Measurements from ENCODE around the gene CFAP97D2. TPM values are rescaled to one million over a fixed set of nuclear protein-coding genes. Genes with fewer than 3 reads are reported as not detected.

The CFAP97D2 gene
- total and polyA plus RNA-seq, 2 donors from 2014 or later, result not detected

DNA sequence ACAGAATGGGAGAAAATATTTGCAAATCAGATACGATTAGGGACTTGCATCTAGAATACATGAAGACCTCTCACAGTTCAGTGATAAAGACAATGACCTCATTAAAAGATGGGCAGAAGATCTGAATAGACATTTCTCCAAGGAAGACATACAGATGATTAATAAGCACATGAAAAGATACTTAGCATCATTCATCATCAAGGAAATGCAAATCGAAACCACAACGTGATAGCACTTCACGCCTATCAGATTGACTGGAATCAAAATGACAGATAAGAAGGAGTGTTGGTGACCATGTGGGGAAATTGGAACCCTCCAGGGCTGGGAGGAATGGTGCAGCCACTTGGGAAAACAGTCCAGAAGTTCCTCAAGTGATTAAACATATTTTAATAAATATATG is 25.8 kb downstream of the CFAP97D2 start:
- DNase-seq, result no peak
- Histone ChIP-seq H3K9ac (ENCODE audit: low read length in 3 of 3) (no peak overlapping the region), H3K9me3 (ENCODE audit: control insufficient read depth in 2 of 3, insufficient read depth in 1 of 3, low read length in 3 of 3) (no peaks in the 10 kb centered on the region), H3K27ac (ENCODE audit: low read depth in 2 of 2, low read length in 2 of 2) (no peak overlapping the region), H3K27me3 (ENCODE audit: control insufficient read depth, insufficient read depth, low read length) (no peaks in the 10 kb centered on the region), H3K36me3 (ENCODE audit: control insufficient read depth in 2 of 3, insufficient read depth in 3 of 3, low read length in 3 of 3) (no peaks in the 10 kb centered on the region), H3K4me1 (ENCODE audit: control insufficient read depth in 2 of 3, insufficient read depth in 2 of 3, low read depth in 1 of 3, low read length in 3 of 3) (no peaks in the 10 kb centered on the region), H3K4me3 (ENCODE audit: low read length in 3 of 3) (no peak overlapping the region)
- TF ChIP-seq, protein P1, sequence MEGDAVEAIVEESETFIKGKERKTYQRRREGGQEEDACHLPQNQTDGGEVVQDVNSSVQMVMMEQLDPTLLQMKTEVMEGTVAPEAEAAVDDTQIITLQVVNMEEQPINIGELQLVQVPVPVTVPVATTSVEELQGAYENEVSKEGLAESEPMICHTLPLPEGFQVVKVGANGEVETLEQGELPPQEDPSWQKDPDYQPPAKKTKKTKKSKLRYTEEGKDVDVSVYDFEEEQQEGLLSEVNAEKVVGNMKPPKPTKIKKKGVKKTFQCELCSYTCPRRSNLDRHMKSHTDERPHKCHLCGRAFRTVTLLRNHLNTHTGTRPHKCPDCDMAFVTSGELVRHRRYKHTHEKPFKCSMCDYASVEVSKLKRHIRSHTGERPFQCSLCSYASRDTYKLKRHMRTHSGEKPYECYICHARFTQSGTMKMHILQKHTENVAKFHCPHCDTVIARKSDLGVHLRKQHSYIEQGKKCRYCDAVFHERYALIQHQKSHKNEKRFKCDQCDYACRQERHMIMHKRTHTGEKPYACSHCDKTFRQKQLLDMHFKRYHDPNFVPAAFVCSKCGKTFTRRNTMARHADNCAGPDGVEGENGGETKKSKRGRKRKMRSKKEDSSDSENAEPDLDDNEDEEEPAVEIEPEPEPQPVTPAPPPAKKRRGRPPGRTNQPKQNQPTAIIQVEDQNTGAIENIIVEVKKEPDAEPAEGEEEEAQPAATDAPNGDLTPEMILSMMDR (IDR thresholded peaks at IDR 0.05; ENCODE audit: borderline replicate concordance, extremely low read depth, insufficient read depth), result no peak
- intact Hi-C loops (cut with DNase I), result no loop called here
- FAIRE-seq, result no peak

DNA sequence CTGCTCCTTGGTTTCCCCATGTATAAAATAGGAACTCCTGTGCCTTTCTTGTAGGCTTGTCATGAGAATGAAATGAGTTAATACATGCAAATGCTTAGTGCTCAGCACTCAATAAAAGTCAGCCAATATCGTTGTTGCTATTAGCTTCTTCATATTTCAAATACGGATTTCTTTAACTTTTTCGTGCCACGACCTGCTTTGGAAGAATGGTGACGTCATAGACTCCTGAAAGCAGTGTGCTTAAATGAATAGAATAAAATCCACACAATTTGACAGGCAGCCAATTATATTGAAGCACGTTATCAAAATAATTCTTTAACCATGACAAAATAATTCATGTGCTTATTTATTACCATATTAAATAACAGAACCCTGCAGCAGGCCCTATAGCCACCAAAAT is 29.1 kb downstream of the CFAP97D2 start:
- no peaks in the 10 kb centered on the region for H3K36me3 ChIP-seq (ENCODE audit: control insufficient read depth in 2 of 3, insufficient read depth in 3 of 3, low read length in 3 of 3)
- H3K27ac ChIP-seq (ENCODE audit: low read depth in 2 of 2, low read length in 2 of 2), result no peak overlapping the region
- intact Hi-C loops (cut with DNase I), result no loop called here
- H3K9ac ChIP-seq (ENCODE audit: low read length in 3 of 3), result no peak overlapping the region
- no peaks in the 10 kb centered on the region for H3K27me3 ChIP-seq (ENCODE audit: control insufficient read depth, insufficient read depth, low read length)
- H3K4me1 ChIP-seq (ENCODE audit: control insufficient read depth in 2 of 3, insufficient read depth in 2 of 3, low read depth in 1 of 3, low read length in 3 of 3), result no peaks in the 10 kb centered on the region
- DNase-seq (no peak), FAIRE-seq (no peak)
- no peak overlapping the region for H3K4me3 ChIP-seq (ENCODE audit: low read length in 3 of 3)
- TF ChIP-seq, protein P1 (IDR thresholded peaks at IDR 0.05; ENCODE audit: borderline replicate concordance, extremely low read depth, insufficient read depth), result no peak
- H3K9me3 ChIP-seq (ENCODE audit: control insufficient read depth in 2 of 3, insufficient read depth in 1 of 3, low read length in 3 of 3), result no peaks in the 10 kb centered on the region

DNA sequence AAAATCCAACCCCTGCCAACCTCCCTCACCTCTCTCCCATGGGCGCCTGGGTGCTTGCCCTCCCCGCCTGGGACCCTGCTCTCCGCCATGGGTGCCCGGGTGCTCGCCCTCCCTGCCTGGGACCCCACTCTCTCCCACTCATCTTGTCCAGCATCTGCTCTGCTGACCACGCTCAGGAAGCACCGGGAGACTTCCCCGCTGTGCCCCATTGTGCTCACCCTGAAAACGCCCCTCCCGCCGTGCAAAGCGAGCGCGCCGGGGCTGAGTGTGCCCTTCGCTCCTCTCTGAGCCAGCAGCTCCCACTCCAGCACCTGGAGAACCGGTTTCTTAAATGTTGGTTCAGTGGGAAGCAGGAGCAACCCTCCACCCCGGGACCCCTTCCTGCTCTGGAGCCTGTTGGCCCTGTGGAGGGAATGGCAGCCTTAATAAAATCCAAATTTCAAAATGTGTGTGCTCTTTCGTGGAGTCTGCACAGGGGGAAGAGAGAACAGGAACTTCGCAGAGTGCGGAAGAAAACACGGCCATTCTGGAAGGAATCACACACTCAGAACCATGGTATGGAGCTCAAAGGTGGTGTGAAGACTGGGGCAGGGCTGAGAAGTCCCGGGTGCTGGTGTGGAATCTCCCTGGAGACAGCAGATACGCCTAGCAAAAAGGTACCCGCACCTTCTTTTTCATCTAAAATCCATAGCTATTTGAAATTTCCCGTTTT is 32.5 kb downstream of the CFAP97D2 start:
- DNase-seq, result no peak
- FAIRE-seq, result no peak
- no peak overlapping the region for H3K27ac ChIP-seq (ENCODE audit: low read depth in 2 of 2, low read length in 2 of 2)
- H3K9me3 ChIP-seq (ENCODE audit: control insufficient read depth in 2 of 3, insufficient read depth in 1 of 3, low read length in 3 of 3), result no peaks in the 10 kb centered on the region
- intact Hi-C loops (cut with DNase I), result no loop called here
- TF ChIP-seq, protein P1 (IDR thresholded peaks at IDR 0.05; ENCODE audit: borderline replicate concordance, extremely low read depth, insufficient read depth), result no peak
- no peak overlapping the region for H3K9ac ChIP-seq (ENCODE audit: low read length in 3 of 3)
- no peak overlapping the region for H3K4me3 ChIP-seq (ENCODE audit: low read length in 3 of 3)
- H3K27me3 ChIP-seq (ENCODE audit: control insufficient read depth, insufficient read depth, low read length), result no peaks in the 10 kb centered on the region
- H3K36me3 ChIP-seq (ENCODE audit: control insufficient read depth in 2 of 3, insufficient read depth in 3 of 3, low read length in 3 of 3), result no peaks in the 10 kb centered on the region
- H3K4me1 ChIP-seq (ENCODE audit: control insufficient read depth in 2 of 3, insufficient read depth in 2 of 3, low read depth in 1 of 3, low read length in 3 of 3), result no peaks in the 10 kb centered on the region

DNA sequence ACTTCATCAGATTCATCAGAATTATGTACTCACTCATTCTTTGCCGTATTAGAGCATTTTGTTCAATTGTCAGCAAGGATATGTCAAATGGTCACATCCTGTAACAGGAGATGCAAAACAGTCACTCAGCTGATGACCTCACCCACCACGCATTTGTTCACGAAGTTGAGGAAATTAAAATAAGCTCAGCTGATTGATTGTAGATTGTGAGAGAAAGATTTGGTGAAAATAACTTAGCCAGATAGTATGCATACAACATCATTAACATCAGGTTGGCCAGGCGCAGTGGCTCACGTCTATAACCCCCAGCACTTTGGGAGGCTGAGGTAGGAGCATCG is 33.1 kb downstream of the CFAP97D2 start:
- Histone ChIP-seq H3K4me3 (ENCODE audit: low read length in 3 of 3) (no peak overlapping the region), H3K36me3 (ENCODE audit: control insufficient read depth in 2 of 3, insufficient read depth in 3 of 3, low read length in 3 of 3) (no peaks in the 10 kb centered on the region), H3K9ac (ENCODE audit: low read length in 3 of 3) (no peak overlapping the region), H3K4me1 (ENCODE audit: control insufficient read depth in 2 of 3, insufficient read depth in 2 of 3, low read depth in 1 of 3, low read length in 3 of 3) (no peaks in the 10 kb centered on the region), H3K9me3 (ENCODE audit: control insufficient read depth in 2 of 3, insufficient read depth in 1 of 3, low read length in 3 of 3) (no peaks in the 10 kb centered on the region), H3K27me3 (ENCODE audit: control insufficient read depth, insufficient read depth, low read length) (no peaks in the 10 kb centered on the region), H3K27ac (ENCODE audit: low read depth in 2 of 2, low read length in 2 of 2) (no peak overlapping the region)
- intact Hi-C loops (cut with DNase I), result no loop called here
- TF ChIP-seq, protein P1 (IDR thresholded peaks at IDR 0.05; ENCODE audit: borderline replicate concordance, extremely low read depth, insufficient read depth), result no peak
- FAIRE-seq (no peak), DNase-seq (no peak)
